ENCODE results near the gene GBX2.

Gene GBX2

DNA sequence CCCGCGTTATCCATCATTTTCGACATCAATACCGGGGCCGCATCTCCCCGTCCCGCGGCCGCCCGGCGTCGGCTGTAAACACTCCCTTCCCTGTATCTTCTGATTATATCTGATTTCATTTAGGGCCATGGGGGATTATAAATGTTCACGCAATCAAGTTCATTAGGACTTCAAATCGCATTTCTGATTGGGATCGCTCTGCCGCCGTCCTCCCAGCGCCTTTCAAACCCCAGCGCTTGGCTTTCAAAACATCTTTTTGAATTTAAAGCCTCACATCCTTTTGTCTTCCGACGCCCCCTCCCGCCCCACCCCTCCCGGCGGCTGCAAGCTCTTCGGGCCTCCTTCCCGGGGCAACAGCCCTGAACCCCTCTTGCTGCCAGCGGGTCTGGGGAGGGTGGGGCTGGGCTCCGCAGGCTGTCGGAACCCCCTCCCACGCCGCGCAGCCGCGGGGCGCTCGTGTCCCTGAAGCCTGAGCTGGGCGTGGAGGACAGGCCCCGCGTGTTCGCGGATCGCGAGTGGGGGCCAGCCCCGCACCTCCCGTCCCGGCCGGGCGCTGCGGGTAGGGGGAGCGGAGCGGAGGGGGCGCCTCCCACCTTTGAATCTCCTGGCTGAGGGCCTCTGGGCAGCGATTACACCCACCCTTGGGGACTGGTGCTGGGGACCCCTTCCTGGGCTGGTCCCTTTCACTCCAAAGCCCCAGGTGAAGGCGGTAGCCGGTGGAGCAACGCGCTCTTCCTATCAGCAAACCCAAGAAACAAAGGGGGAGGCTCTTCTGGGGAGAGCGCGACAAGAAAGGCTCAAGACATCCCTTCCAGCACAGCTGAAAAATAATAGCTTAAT lies 11.3 kb upstream of the GBX2 start:
- Histone ChIP-seq H3K4me3 (replicated peaks; ENCODE audit: insufficient read depth, low read length) (no peak overlapping the region), H3K27me3 (ENCODE audit: insufficient read depth, poor library complexity, severe bottlenecking) (peaks cover 22% of the 10 kb centered on the region)

DNA sequence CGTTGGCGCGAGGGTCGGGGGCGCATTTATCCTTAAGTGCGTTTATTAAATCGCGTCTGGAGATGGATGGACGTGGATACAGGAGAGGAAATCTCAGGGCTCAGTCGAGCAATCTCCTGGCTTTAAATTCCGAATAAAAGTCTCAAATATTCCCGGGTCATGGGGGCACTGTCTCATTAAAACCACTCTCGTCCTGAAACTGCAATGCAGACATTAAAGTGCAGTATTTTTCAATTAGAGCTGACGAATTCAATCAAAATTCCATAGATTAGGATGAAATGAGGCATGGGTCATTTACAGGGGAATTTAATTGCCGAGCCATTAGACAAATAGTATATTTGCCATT lies 10.7 kb upstream of the GBX2 start:
- DNase-seq (ENCODE audit: low read depth in 1 of 2, low spot score in 1 of 2), result no peak
- TF ChIP-seq POLR2AphosphoS5 (IDR thresholded peaks at IDR 0.05; ENCODE audit: low read depth), result no peak
- TF ChIP-seq, protein P1, sequence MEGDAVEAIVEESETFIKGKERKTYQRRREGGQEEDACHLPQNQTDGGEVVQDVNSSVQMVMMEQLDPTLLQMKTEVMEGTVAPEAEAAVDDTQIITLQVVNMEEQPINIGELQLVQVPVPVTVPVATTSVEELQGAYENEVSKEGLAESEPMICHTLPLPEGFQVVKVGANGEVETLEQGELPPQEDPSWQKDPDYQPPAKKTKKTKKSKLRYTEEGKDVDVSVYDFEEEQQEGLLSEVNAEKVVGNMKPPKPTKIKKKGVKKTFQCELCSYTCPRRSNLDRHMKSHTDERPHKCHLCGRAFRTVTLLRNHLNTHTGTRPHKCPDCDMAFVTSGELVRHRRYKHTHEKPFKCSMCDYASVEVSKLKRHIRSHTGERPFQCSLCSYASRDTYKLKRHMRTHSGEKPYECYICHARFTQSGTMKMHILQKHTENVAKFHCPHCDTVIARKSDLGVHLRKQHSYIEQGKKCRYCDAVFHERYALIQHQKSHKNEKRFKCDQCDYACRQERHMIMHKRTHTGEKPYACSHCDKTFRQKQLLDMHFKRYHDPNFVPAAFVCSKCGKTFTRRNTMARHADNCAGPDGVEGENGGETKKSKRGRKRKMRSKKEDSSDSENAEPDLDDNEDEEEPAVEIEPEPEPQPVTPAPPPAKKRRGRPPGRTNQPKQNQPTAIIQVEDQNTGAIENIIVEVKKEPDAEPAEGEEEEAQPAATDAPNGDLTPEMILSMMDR (IDR thresholded peaks at IDR 0.05; ENCODE audit: insufficient read depth, low read length), result no peak
- no peak for TF ChIP-seq SPI1 (IDR thresholded peaks at IDR 0.05; ENCODE audit: borderline replicate concordance, low read depth)
- TF ChIP-seq, protein P2, sequence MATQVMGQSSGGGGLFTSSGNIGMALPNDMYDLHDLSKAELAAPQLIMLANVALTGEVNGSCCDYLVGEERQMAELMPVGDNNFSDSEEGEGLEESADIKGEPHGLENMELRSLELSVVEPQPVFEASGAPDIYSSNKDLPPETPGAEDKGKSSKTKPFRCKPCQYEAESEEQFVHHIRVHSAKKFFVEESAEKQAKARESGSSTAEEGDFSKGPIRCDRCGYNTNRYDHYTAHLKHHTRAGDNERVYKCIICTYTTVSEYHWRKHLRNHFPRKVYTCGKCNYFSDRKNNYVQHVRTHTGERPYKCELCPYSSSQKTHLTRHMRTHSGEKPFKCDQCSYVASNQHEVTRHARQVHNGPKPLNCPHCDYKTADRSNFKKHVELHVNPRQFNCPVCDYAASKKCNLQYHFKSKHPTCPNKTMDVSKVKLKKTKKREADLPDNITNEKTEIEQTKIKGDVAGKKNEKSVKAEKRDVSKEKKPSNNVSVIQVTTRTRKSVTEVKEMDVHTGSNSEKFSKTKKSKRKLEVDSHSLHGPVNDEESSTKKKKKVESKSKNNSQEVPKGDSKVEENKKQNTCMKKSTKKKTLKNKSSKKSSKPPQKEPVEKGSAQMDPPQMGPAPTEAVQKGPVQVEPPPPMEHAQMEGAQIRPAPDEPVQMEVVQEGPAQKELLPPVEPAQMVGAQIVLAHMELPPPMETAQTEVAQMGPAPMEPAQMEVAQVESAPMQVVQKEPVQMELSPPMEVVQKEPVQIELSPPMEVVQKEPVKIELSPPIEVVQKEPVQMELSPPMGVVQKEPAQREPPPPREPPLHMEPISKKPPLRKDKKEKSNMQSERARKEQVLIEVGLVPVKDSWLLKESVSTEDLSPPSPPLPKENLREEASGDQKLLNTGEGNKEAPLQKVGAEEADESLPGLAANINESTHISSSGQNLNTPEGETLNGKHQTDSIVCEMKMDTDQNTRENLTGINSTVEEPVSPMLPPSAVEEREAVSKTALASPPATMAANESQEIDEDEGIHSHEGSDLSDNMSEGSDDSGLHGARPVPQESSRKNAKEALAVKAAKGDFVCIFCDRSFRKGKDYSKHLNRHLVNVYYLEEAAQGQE (IDR thresholded peaks at IDR 0.05; ENCODE audit: insufficient replicate concordance, low read depth), result no peak
- TF ChIP-seq GABPA (IDR thresholded peaks at IDR 0.05; ENCODE audit: low read depth), result no peak
- H3K4me3 ChIP-seq (replicated peaks; ENCODE audit: insufficient read depth, low read length), result no peak overlapping the region
- H3K27ac ChIP-seq (replicated peaks), result no peak overlapping the region
- H3K27me3 ChIP-seq (ENCODE audit: insufficient read depth, poor library complexity, severe bottlenecking), result peaks cover 25% of the 10 kb centered on the region

More for the DNA sequence above, 11.3 kb upstream of the GBX2 start:
- no peak for TF ChIP-seq POLR2AphosphoS5 (IDR thresholded peaks at IDR 0.05; ENCODE audit: low read depth)
- no peak for TF ChIP-seq SPI1 (IDR thresholded peaks at IDR 0.05; ENCODE audit: borderline replicate concordance, low read depth)
- no peak for TF ChIP-seq GABPA (IDR thresholded peaks at IDR 0.05; ENCODE audit: low read depth)
- TF ChIP-seq, protein P2 (IDR thresholded peaks at IDR 0.05; ENCODE audit: insufficient replicate concordance, low read depth), result no peak
- TF ChIP-seq, protein P1 (IDR thresholded peaks at IDR 0.05; ENCODE audit: insufficient read depth, low read length), result no peak
- no peak overlapping the region for H3K27ac ChIP-seq (replicated peaks)
- DNase-seq (ENCODE audit: low read depth in 1 of 2, low spot score in 1 of 2), result no peak

DNA sequence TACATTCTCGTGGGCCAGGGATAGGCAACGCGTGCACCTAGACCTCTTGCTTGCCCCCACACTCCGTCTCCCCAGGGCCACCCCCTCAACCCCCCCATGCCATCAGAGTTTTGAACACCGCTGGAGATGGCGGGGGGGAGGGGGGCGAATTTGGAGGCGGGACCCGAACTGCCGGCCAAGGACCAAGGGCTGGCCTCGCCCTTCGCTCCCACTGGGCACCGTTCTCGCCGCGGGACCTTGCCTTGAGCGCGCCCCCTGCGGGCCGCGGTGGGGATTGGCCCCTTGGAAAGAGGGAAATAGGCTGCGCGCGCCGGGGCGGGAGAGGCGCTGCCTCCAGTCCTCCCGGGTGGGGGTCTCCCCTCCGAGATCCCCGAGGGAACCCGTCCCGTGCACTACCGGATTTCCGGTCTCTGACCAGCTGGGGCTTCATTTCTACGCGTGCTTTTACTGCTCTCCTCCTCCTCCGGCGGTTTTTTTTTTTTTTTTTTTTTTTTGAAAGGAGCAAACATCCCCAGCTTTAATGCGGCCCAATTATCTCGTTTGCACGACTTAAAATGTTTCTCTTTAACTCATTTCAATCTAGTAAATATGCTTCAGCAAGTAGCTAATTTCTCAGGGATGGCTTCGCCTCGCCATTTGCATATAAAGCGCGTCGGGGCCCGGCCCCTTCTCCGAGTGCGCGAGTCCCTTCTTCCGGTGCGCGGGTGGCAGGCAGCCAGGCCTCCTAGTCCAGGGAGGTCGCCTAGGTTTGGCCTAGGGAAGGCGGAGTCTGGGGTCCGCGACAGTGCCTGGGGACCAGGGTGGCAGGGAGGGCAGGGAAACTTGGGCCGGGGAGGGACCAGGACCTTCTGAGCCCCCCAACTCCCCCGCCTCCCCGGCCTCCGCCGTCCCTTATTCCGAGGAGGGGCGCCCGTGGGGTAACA lies 10.0 kb upstream of the GBX2 start:
- Histone ChIP-seq H3K4me3 (replicated peaks; ENCODE audit: insufficient read depth, low read length) (no peak overlapping the region), H3K27me3 (ENCODE audit: insufficient read depth, poor library complexity, severe bottlenecking) (peaks cover 28% of the 10 kb centered on the region), H3K27ac (replicated peaks) (no peak overlapping the region)
- TF ChIP-seq, protein P2 (IDR thresholded peaks at IDR 0.05; ENCODE audit: insufficient replicate concordance, low read depth), result no peak
- no peak for TF ChIP-seq SPI1 (IDR thresholded peaks at IDR 0.05; ENCODE audit: borderline replicate concordance, low read depth)
- no peak for TF ChIP-seq POLR2AphosphoS5 (IDR thresholded peaks at IDR 0.05; ENCODE audit: low read depth)
- TF ChIP-seq, protein P1 (IDR thresholded peaks at IDR 0.05; ENCODE audit: insufficient read depth, low read length), result no peak
- TF ChIP-seq GABPA (IDR thresholded peaks at IDR 0.05; ENCODE audit: low read depth), result no peak
- DNase-seq (ENCODE audit: low read depth in 1 of 2, low spot score in 1 of 2), result no peak
